CD4-positive, CD25-positive, alpha-beta regulatory T cell (primary cell): ENCODE measurements around the gene TCHP. TPM values are rescaled to one million over a fixed set of nuclear protein-coding genes. Genes with fewer than 3 reads are reported as not detected.

Experiments used
- ATAC-seq, 2 donors: fragments of 150-1000 bp; cut with Tn5 transposase; one replicate each; pipeline ENCODE4 v1.10.0; 2021; ENCODE audit warnings: low read depth in 2 of 2, moderate number of reproducible peaks in 2 of 2, moderate library complexity in 1 of 2
- DNase-seq, 3 donors: peaks; one replicate each; pipeline versions ENCODE4 v3.0.0 to v3.0.0-alpha.2; 2012 to 2022; ENCODE audit warnings: mixed read lengths in 1 of 3
- H3K27ac ChIP-seq: one replicate; pipeline ENCODE4 v1.7.0; 2013; ENCODE audit warnings: mild to moderate bottlenecking, low read length; ENCODE audit not compliant: insufficient read depth, poor library complexity, severe bottlenecking
- H3K27me3 ChIP-seq: one replicate; pipeline ENCODE4 v1.7.0; 2013; ENCODE audit warnings: low read length; ENCODE audit not compliant: control insufficient read depth, insufficient read depth
- H3K36me3 ChIP-seq: one replicate; pipeline ENCODE4 v1.7.0; 2013; ENCODE audit warnings: mild to moderate bottlenecking, low read length, moderate library complexity; ENCODE audit not compliant: control insufficient read depth, insufficient read depth
- H3K4me1 ChIP-seq: 2 replicates; pipeline ENCODE4 v1.7.0; 2013; ENCODE audit warnings: mild to moderate bottlenecking, low read length; ENCODE audit not compliant: insufficient read depth, control insufficient read depth, poor library complexity, severe bottlenecking
- H3K4me3 ChIP-seq: one replicate; pipeline ENCODE4 v1.7.0; 2013; ENCODE audit warnings: low read depth, mild to moderate bottlenecking, low read length, moderate library complexity
- H3K9me3 ChIP-seq, 2 experiments: 1 replicate in 1 of 2; 2 replicates in 1 of 2; pipeline ENCODE4 v1.7.0; 2013; ENCODE audit warnings: low read length in 2 of 2, mild to moderate bottlenecking in 1 of 2, moderate library complexity in 1 of 2; ENCODE audit not compliant: control insufficient read depth in 2 of 2
- H3K27ac Mint-ChIP-seq, 3 donors: one replicate each; pipeline ENCODE4 v1.8.0; 2020 to 2022; ENCODE audit warnings: mild to moderate bottlenecking in 3 of 3, mixed read lengths in 3 of 3, moderate library complexity in 2 of 3
- H3K27me3 Mint-ChIP-seq: one replicate; pipeline ENCODE4 v1.8.0; 2022; ENCODE audit warnings: mild to moderate bottlenecking, mixed read lengths
- H3K36me3 Mint-ChIP-seq: one replicate; pipeline ENCODE4 v1.8.0; 2020; ENCODE audit warnings: mixed read lengths
- H3K4me1 Mint-ChIP-seq, 4 donors: one replicate each; pipeline ENCODE4 v1.8.0; 2020 to 2022; ENCODE audit warnings: mixed read lengths in 4 of 4, mild to moderate bottlenecking in 1 of 4
- H3K4me3 Mint-ChIP-seq, 4 donors: one replicate each; pipeline ENCODE4 v1.8.0; 2020 to 2022; ENCODE audit warnings: mild to moderate bottlenecking in 4 of 4, mixed read lengths in 4 of 4, moderate library complexity in 3 of 4
- H3K9me3 Mint-ChIP-seq, 7 donors: one replicate each; pipeline ENCODE4 v1.8.0; 2020 to 2022; ENCODE audit warnings: mixed read lengths in 7 of 7, mild to moderate bottlenecking in 3 of 7, moderate library complexity in 2 of 7
- polyA plus RNA-seq, 4 donors: library from polyadenylated mRNA; unstranded; fragments of 300-500 nt; fragmentation: Illumina TruSeq; gene quantifications; one replicate each; pipeline ENCODE4 v1.2.3, GENCODE V29; 2021
- total RNA-seq: library from RNA; stranded (reverse); gene quantifications from one replicate; pipeline ENCODE4 v1.2.3, GENCODE V29; 2022

Gene TCHP
- total and polyA plus RNA-seq, 5 donors from 2014 or later, result 9.0 to 29.8 (median 10.2) TPM

DNA sequence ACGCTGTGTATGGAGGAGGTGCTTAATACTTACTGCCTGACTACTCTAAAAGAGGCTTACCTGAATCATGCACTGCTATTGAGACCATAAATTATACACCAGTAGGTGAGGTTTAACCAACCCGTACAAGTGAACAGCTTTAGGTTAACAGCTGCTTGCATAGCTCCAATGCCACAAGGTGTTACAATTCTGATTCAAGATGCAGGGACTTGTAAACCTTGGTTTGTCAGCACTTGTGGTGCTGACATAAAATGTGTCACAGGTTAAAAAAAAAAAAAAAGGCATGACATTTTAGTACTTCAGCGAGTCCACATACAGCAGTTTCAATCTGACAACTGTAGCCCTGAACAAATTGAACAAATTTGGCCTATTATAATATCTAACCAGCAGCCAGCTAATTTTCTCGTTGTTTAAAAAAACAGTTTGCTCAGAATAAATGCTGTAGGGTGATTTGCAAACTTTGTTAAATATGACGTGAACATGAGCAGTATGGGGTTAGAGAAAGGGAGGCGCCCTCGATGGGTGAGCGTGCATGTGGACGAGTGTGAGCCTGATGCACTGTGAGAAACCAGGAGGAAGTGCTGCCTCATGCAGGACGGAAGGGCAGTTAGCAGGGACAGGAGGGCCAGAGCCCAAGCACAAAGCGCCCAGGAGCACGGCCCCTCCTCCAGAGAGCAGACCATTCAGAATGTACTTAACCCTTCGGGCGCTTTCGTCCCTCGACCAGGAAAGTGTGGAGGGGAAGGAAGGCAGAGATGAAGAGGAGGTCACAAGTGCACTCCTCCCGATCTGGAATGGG lies 44.7 kb downstream of the TCHP start:
- Histone ChIP-seq H3K27ac (no peak overlapping the region), H3K9me3 (no peaks in the 10 kb centered on the region), H3K4me1 (no peaks in the 10 kb centered on the region), H3K4me3 (no peak overlapping the region), H3K36me3 (peaks cover 58% of the 10 kb centered on the region), H3K27me3 (no peaks in the 10 kb centered on the region)
- no peaks in the 10 kb centered on the region for H3K9me3 Mint-ChIP-seq
- no peaks in the 10 kb centered on the region for H3K27me3 Mint-ChIP-seq
- DNase-seq (no peak), ATAC-seq (no peak)
- H3K4me3 Mint-ChIP-seq, result no peak overlapping the region
- peaks cover 5 to 23% (median 14%) of the 10 kb centered on the region in 4 donors for H3K4me1 Mint-ChIP-seq
- peaks cover 29% of the 10 kb centered on the region for H3K36me3 Mint-ChIP-seq
- peak overlapping the region in 2 of 3 donors; percentile 11 to 32 for H3K27ac Mint-ChIP-seq

DNA sequence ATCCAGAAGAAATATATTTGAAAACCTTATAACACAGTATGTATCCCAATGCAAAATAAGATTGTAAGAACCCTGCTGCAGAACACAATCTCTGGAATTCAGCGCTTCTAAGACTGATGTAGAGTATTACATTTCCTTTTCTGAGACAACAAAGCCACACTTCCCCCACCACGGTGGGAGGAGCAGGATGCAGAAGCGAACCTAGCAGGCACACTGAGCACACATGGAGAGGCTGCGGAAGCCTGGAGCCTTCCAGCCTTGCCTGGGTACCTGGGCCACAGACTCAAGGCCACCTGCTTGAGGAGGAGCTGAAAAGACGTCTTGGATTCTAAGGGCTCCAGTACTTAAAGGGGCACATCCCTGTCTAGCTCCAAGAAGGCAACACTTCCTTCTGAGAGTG lies 46.4 kb downstream of the TCHP start:
- Mint-ChIP-seq H3K27ac (peak overlapping the region; percentile 2 to 81 (median 81)), H3K4me3 (peak overlapping the region in 1 of 4 donors; percentile 5), H3K4me1 (peaks cover 5 to 26% (median 14%) of the 10 kb centered on the region in 4 donors), H3K9me3 (no peaks in the 10 kb centered on the region), H3K36me3 (peaks cover 42% of the 10 kb centered on the region), H3K27me3 (no peaks in the 10 kb centered on the region)
- Histone ChIP-seq H3K27ac (no peak overlapping the region), H3K36me3 (peaks cover 73% of the 10 kb centered on the region), H3K27me3 (no peaks in the 10 kb centered on the region), H3K4me1 (no peaks in the 10 kb centered on the region), H3K9me3 (no peaks in the 10 kb centered on the region), H3K4me3 (no peak overlapping the region)
- ATAC-seq (no peak), DNase-seq (no peak)

DNA sequence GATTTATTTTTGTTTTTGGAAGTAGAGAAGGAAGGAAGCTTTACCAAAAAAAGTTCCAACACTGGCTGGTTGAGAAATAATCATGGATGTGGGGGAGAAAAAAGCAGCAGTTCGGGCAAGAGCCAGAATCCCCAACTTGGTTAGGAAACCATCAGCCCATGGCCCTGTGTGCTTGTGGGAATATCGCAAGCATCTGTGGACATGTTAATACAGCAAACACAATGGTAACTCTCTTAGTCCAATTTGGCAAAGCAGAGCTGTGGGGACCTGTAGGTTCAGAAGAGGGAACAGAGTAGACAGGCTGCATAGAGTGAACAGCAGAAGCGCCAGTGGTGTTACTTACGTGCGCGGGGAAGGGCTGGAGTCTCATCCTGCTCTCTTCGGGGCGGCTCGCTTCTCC lies 46.8 kb downstream of the TCHP start:
- H3K4me3 Mint-ChIP-seq, result peak overlapping the region in 1 of 4 donors; percentile 5
- H3K27me3 Mint-ChIP-seq, result no peaks in the 10 kb centered on the region
- Histone ChIP-seq H3K4me3 (no peak overlapping the region), H3K27ac (no peak overlapping the region), H3K36me3 (peaks cover 78% of the 10 kb centered on the region), H3K4me1 (no peaks in the 10 kb centered on the region), H3K9me3 (no peaks in the 10 kb centered on the region), H3K27me3 (no peaks in the 10 kb centered on the region)
- DNase-seq, result no peak
- peaks cover 46% of the 10 kb centered on the region for H3K36me3 Mint-ChIP-seq
- peaks cover 5 to 26% (median 14%) of the 10 kb centered on the region in 4 donors for H3K4me1 Mint-ChIP-seq
- ATAC-seq, result no peak
- no peaks in the 10 kb centered on the region for H3K9me3 Mint-ChIP-seq
- peak overlapping the region; percentile 62 to 81 (median 81) for H3K27ac Mint-ChIP-seq

DNA sequence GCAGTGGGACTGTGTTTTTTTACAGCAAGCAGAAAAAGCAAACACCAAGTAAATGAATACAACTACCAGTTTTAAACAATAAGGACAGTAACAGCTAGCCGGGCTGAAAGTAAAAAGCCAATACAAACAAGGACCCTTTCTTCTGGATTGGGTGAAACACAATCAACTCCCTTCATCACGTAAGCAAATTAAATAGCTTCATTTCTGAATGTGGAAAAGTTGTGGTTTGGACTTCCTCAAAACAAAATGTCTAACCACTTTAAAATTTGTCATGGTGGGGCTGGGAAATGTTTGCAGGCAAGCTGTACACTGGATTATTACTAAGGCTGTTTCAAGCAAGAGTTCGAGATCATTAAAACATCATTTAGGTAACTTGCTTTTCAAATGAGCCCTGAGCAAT lies 47.4 kb downstream of the TCHP start:
- Mint-ChIP-seq H3K9me3 (no peaks in the 10 kb centered on the region), H3K27ac (peak overlapping the region; percentile 46 to 81 (median 62)), H3K27me3 (no peaks in the 10 kb centered on the region), H3K4me1 (peaks cover 5 to 26% (median 14%) of the 10 kb centered on the region in 4 donors), H3K4me3 (no peak overlapping the region), H3K36me3 (peaks cover 52% of the 10 kb centered on the region)
- ATAC-seq (no peak), DNase-seq (no peak)
- Histone ChIP-seq H3K27me3 (no peaks in the 10 kb centered on the region), H3K36me3 (peaks cover 84% of the 10 kb centered on the region), H3K4me3 (no peak overlapping the region), H3K27ac (no peak overlapping the region), H3K9me3 (no peaks in the 10 kb centered on the region), H3K4me1 (no peaks in the 10 kb centered on the region)

DNA sequence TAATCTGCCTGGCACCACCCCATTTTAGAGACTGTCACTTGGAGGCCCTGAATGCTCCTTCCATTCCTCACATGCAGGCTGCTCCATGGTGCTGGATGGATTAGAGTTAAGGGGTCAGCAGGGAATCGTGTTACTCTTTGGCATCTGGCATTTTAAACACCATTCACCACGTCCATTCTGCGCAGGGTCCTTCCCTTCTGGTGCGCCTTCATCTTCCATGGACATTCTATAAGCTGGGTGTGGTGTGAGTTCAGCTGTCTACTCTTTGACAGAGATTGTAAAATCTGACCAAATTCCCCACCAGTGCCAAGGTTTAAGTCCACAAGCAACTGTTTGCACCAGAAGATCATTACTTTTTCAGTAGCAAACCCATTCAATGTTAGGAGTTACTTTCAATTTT lies 48.3 kb downstream of the TCHP start:
- Histone ChIP-seq H3K27me3 (no peaks in the 10 kb centered on the region), H3K36me3 (peaks cover 89% of the 10 kb centered on the region), H3K9me3 (no peaks in the 10 kb centered on the region), H3K4me1 (no peaks in the 10 kb centered on the region), H3K4me3 (no peak overlapping the region), H3K27ac (no peak overlapping the region)
- Mint-ChIP-seq H3K27ac (peak overlapping the region in 2 of 3 donors; percentile 45 to 72), H3K27me3 (no peaks in the 10 kb centered on the region), H3K9me3 (no peaks in the 10 kb centered on the region), H3K36me3 (peaks cover 60% of the 10 kb centered on the region), H3K4me1 (peaks cover 5 to 26% (median 13%) of the 10 kb centered on the region in 4 donors), H3K4me3 (no peak overlapping the region)
- DNase-seq, result no peak
- ATAC-seq, result no peak

DNA sequence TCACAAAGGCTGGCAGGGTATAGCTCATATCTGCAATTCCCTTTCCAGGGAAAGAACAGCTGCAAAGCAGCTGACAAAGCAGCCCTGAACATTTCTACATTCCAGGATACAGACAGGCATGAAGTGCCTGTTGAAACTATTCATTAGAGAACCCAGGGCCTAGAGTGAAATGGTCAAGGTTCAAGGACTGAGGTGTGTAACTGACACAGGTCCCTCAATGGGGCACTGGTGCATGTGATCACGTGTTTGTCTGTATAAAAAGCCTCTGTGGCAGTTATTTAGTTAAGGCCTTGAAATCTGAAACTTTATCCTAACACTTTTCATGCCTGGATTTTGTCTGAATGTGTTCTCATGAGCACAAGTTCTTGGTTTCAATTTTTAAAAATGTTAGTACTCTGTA lies 49.0 kb downstream of the TCHP start:
- peaks cover 5 to 29% (median 13%) of the 10 kb centered on the region in 4 donors for H3K4me1 Mint-ChIP-seq
- Histone ChIP-seq H3K36me3 (peaks cover 92% of the 10 kb centered on the region), H3K27ac (no peak overlapping the region), H3K9me3 (no peaks in the 10 kb centered on the region), H3K4me3 (no peak overlapping the region), H3K4me1 (no peaks in the 10 kb centered on the region), H3K27me3 (no peaks in the 10 kb centered on the region)
- peaks cover 64% of the 10 kb centered on the region for H3K36me3 Mint-ChIP-seq
- H3K27me3 Mint-ChIP-seq, result no peaks in the 10 kb centered on the region
- ATAC-seq, result no peak
- H3K9me3 Mint-ChIP-seq, result no peaks in the 10 kb centered on the region
- H3K4me3 Mint-ChIP-seq, result no peak overlapping the region
- no peak for DNase-seq
- H3K27ac Mint-ChIP-seq, result peak overlapping the region in 1 of 3 donors; percentile 48

DNA sequence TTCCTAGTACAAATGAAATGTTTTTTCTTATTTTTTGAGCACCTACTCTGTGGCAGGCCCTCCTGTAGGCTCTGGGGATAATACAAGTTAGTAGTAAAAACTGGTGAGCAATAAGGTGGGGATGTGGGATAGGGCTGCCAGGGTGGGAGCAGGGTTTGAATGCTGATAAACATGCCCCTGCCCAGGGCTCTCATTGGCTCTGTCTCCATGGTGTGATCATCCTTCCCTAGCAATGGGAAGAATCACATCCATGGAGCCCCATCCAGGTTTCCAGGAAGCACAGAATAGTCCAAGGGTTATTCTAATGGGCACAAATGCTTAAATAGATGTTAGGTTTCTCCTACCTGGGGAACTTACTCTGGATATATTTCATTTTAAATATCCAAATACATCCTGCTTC lies 50.6 kb downstream of the TCHP start:
- H3K27ac ChIP-seq, result no peak overlapping the region
- peaks cover 87% of the 10 kb centered on the region for H3K36me3 ChIP-seq
- Mint-ChIP-seq H3K27ac (peak overlapping the region in 1 of 3 donors; percentile 81), H3K4me1 (peaks cover 0 to 29% (median 13%) of the 10 kb centered on the region in 4 donors), H3K9me3 (no peaks in the 10 kb centered on the region), H3K36me3 (peaks cover 58% of the 10 kb centered on the region), H3K27me3 (no peaks in the 10 kb centered on the region), H3K4me3 (no peak overlapping the region)
- H3K4me3 ChIP-seq, result no peak overlapping the region
- no peaks in the 10 kb centered on the region for H3K9me3 ChIP-seq
- H3K27me3 ChIP-seq, result no peaks in the 10 kb centered on the region
- ATAC-seq (no peak), DNase-seq (no peak)
- H3K4me1 ChIP-seq, result no peaks in the 10 kb centered on the region

DNA sequence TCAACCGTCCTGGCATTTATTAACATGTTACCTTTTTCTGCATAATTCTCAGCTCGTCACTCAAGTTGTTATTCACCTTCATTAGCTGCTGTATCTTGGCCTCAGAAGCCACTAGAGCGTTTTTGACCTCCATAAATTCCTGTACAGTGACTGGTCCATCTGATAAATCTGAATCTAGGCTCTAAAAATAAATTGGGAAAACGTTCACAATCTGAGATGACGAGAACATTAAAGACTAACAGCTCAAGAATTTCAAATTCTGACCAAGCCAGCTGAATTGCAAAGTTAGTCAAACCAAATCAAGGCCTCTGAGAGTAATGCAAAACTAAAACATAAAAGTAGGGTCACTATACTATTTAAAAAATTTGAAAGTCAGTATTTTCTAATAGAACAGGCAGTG lies 51.1 kb downstream of the TCHP start:
- H3K27ac Mint-ChIP-seq, result peak overlapping the region in 2 of 3 donors; percentile 0 to 7
- H3K4me1 Mint-ChIP-seq, result peaks cover 0 to 29% (median 13%) of the 10 kb centered on the region in 4 donors
- no peak overlapping the region for H3K4me3 ChIP-seq
- H3K27me3 ChIP-seq, result no peaks in the 10 kb centered on the region
- DNase-seq (no peak), ATAC-seq (no peak)
- no peaks in the 10 kb centered on the region for H3K4me1 ChIP-seq
- H3K27ac ChIP-seq, result no peak overlapping the region
- no peaks in the 10 kb centered on the region for H3K9me3 Mint-ChIP-seq
- H3K36me3 ChIP-seq, result peaks cover 88% of the 10 kb centered on the region
- H3K36me3 Mint-ChIP-seq, result peaks cover 58% of the 10 kb centered on the region
- no peaks in the 10 kb centered on the region for H3K9me3 ChIP-seq
- H3K4me3 Mint-ChIP-seq, result no peak overlapping the region
- no peaks in the 10 kb centered on the region for H3K27me3 Mint-ChIP-seq
